ENCODE measurements around the gene TRIM72.

GRCh38 chr16:31268033-31268365, 54.1 kb downstream of the TRIM72 start:
- TF ChIP-seq CTCF (IDR thresholded peaks at IDR 0.05) (no peak), TCF7L2 (IDR thresholded peaks at IDR 0.05; ENCODE audit: low read depth, low read length) (no peak), REST (IDR thresholded peaks at IDR 0.05; ENCODE audit: insufficient read depth in 1 of 2, low read depth in 2 of 2, low read length in 1 of 2) (no peak), POLR2AphosphoS5 (IDR thresholded peaks at IDR 0.05; ENCODE audit: low read depth, low read length) (no peak)
